SIG-M5 (cell line): ENCODE measurements around the gene TEAD4.
"Not testable (repeated sequence)": the region's sequence is repeated elsewhere in the genome, so short reads cannot be mapped to it uniquely, and the experiment has no call there.

Source experiments
- DNase-seq: peaks from one replicate; lab custom pipeline; 2025; lab: John Stamatoyannopoulos, UW

TEAD4 gene

GRCh38 chr12:3048540-3048939 is 89.3 kb downstream of the TEAD4 start:
- no peak for DNase-seq

- DNase-seq: no peak
These were observed 90.0 kb downstream of the TEAD4 start for GRCh38 chr12:3049176-3049575.

GRCh38 chr12:3049611-3050249 is 90.5 kb downstream of the TEAD4 start:
- no peak for DNase-seq

- no peak for DNase-seq
These were observed 95.2 kb downstream of the TEAD4 start for GRCh38 chr12:3054374-3054773.

GRCh38 chr12:3055026-3055703 is 96.0 kb downstream of the TEAD4 start:
- no peak for DNase-seq

- DNase-seq: no peak
These were observed 96.7 kb downstream of the TEAD4 start for GRCh38 chr12:3055704-3056467.

GRCh38 chr12:3061059-3061458 is 101.9 kb downstream of the TEAD4 start:
- no peak for DNase-seq

GRCh38 chr12:3061501-3062215 is 102.5 kb downstream of the TEAD4 start:
- DNase-seq: no peak

GRCh38 chr12:3065300-3065699 is 106.1 kb downstream of the TEAD4 start:
- DNase-seq: no peak

GRCh38 chr12:3065846-3066245 is 106.6 kb downstream of the TEAD4 start:
- not testable (repeated sequence) for DNase-seq

GRCh38 chr12:3069714-3070113 is 110.5 kb downstream of the TEAD4 start:
- DNase-seq: no peak

GRCh38 chr12:3071107-3071506 is 111.9 kb downstream of the TEAD4 start:
- DNase-seq: no peak

GRCh38 chr12:3071710-3072109 is 112.5 kb downstream of the TEAD4 start:
- no peak for DNase-seq

- DNase-seq: no peak
These were observed 114.4 kb downstream of the TEAD4 start for GRCh38 chr12:3073438-3074250.

- DNase-seq: no peak
These were observed 116.1 kb downstream of the TEAD4 start for GRCh38 chr12:3075315-3075714.

- no peak for DNase-seq
These were observed 117.8 kb downstream of the TEAD4 start, which contains the start of gene TSPAN9 for GRCh38 chr12:3076730-3077571. Gene TSPAN9, plus strand, starts transcription at chr12:3077379. Its CDS starts 123,815 bp downstream, at chr12:3201194.

- DNase-seq: no peak
These were observed 118.4 kb downstream of the TEAD4 start for GRCh38 chr12:3077572-3078081.

GRCh38 chr12:3078086-3078820 is 119.1 kb downstream of the TEAD4 start:
- DNase-seq: no peak

GRCh38 chr12:3081091-3081490 is 121.9 kb downstream of the TEAD4 start:
- no peak for DNase-seq

GRCh38 chr12:3081886-3082285 is 122.7 kb downstream of the TEAD4 start:
- DNase-seq: no peak
